Mucosa of descending colon (tissue), 3 donors: ENCODE results near the gene DAB2. TPM values are rescaled to one million over a fixed set of nuclear protein-coding genes. Genes with fewer than 3 reads are reported as not detected.

Source experiments
- ATAC-seq: fragments of 200-7000 bp; cut with Tn5 transposase; one replicate; pipeline ENCODE4 v1.9.1; 2020; ENCODE audit warnings: mild to moderate bottlenecking, moderate library complexity
- DNase-seq, 3 donors: peaks; one replicate each; pipeline ENCODE4 v3.0.0-alpha.2; 2020
- H3K36me3 ChIP-seq: fragments of 200-600 bp; one replicate; pipeline ENCODE4 v1.8.0; 2021; ENCODE audit warnings: low read depth, mild to moderate bottlenecking
- H3K4me1 ChIP-seq: fragments of 200-600 bp; one replicate; pipeline ENCODE4 v1.8.0; 2021; ENCODE audit warnings: low read depth, mild to moderate bottlenecking
- H3K4me3 ChIP-seq: fragments of 200-600 bp; one replicate; pipeline ENCODE4 v1.8.0; 2021; ENCODE audit warnings: mild to moderate bottlenecking
- H3K9me3 ChIP-seq: fragments of 200-600 bp; one replicate; pipeline ENCODE4 v1.8.0; 2021; ENCODE audit warnings: mild to moderate bottlenecking
- CTCF ChIP-seq: fragments of 200-600 bp; IDR thresholded peaks from one replicate; pipeline ENCODE4 v1.8.0; 2022; ENCODE audit warnings: antibody characterized with exemption, mild to moderate bottlenecking
- intact Hi-C, 2 donors: fragments of 100-400 bp; cut with DNase I in 1 of 2; cut with micrococcal nuclease in 1 of 2; formaldehyde crosslinking; loops; one replicate each; pipeline versions ENCODE4 v1.11.0 to v1.11.1; 2022; cut with DNase I, micrococcal nuclease
- total RNA-seq, 3 donors: library from RNA; stranded (reverse); fragmentation: NEBNext Ultra II Directional in 2 of 3; extraction: Animal tissue kit (Norgen Biotek cat#: 25700) in 2 of 3; gene quantifications; one replicate each; pipeline versions ENCODE4 v1.2.1 to v1.2.4, GENCODE V29; 2021 to 2023
- donor health status: DM: no; HTN: no; CAD: no; lungs with moderate emphysema.
- donor health status: DM: no; HTN: no; CAD: no.
- donor health status: DM: no; HTN: yes; CAD: no.

The DAB2 gene
- total RNA-seq, 3 donors from 2014 or later = 55.7 to 75.1 (median 65.8) TPM

GRCh38 chr5:39400713-39401578 is 23.8 kb downstream of the DAB2 start:
- peak; percentile 46 for ATAC-seq

DNA sequence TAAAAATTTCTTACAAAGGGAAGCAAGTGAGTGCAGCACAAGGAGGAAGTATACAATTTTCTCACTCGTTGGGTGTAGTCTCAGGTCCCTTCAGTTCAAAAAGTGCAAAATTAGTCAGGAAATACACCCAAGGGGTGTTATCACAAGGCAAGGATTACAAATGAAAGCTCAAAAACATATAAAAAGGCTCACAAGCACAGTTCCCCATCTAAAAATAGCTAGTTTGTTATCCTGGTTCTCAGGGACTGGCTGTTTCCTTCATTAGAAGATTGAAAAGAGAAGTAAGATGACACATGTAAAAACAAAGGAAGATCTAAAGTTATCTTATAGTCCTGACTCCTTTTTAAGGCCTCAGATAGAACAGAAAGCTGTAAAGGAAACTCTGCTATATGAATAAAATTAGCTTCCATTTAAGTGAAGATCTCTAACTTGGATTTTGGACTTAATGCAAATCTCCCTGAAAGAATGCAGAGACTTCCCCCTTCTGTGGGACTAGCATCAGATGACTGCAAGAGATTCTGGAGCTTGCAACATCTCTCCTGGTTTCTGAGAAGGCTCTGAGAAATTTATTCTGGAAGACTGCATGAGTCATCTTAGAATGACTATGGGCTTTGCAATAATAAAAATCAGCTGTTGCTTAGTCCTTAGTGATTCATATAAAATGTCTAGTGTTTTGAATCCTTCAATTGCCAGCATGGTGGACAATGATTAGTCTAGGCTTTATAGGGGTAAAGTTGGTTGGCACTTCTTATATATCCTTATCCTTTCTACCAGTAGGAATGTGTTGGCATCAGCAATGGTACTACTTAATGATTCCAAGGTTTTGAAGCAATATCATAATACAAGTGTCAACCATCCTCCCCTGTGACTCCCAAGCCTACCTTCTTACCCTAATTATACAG is 25.4 kb downstream of the DAB2 start:
- Histone ChIP-seq H3K9me3 (no peaks in the 10 kb centered on the region), H3K4me1 (no peaks in the 10 kb centered on the region), H3K4me3 (no peak overlapping the region), H3K36me3 (no peaks in the 10 kb centered on the region)
- TF ChIP-seq CTCF = no peak
- DNase-seq (no peak), ATAC-seq (peak; percentile 92)
- intact Hi-C loops = no loop called here

More at GRCh38 chr5:39400713-39401578, 23.8 kb downstream of the DAB2 start:
- H3K4me3 ChIP-seq = no peak overlapping the region
- H3K36me3 ChIP-seq = no peaks in the 10 kb centered on the region
- intact Hi-C loops = no loop called here
- no peaks in the 10 kb centered on the region for H3K4me1 ChIP-seq
- DNase-seq = no peak
- no peak for TF ChIP-seq CTCF
- no peaks in the 10 kb centered on the region for H3K9me3 ChIP-seq

- H3K4me1 ChIP-seq = no peaks in the 10 kb centered on the region
- no peak for ATAC-seq
- intact Hi-C loops = no loop called here
Observed at GRCh38 chr5:39396843-39397242, 27.9 kb downstream of the DAB2 start.

DNA sequence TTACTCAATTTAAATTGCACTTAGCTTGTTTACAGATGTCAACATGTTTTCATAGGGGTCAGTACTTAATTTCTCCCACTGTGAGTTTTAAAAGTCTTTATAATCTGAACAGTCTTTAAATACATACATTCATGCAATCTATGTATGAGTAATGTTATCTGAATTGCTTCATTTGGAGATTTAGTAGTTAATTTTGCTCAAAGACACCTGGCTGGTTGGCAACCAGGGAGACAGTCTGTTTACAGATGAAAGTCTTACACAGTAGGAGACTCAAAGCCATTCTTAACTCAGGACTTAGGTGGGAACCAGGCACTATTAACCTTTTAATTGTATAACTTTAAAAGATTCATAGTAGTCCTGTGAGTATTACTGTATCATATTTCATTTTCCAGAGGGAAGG is 29.3 kb downstream of the DAB2 start:
- Histone ChIP-seq H3K4me1 (no peaks in the 10 kb centered on the region), H3K9me3 (no peaks in the 10 kb centered on the region), H3K4me3 (no peak overlapping the region), H3K36me3 (no peaks in the 10 kb centered on the region)
- intact Hi-C loops = no loop called here
- ATAC-seq = no peak
- no peak for TF ChIP-seq CTCF
- DNase-seq = no peak

More at GRCh38 chr5:39396843-39397242, 27.9 kb downstream of the DAB2 start:
- no peak overlapping the region for H3K4me3 ChIP-seq
- no peak for TF ChIP-seq CTCF
- H3K36me3 ChIP-seq = no peaks in the 10 kb centered on the region
- DNase-seq = no peak
- H3K9me3 ChIP-seq = no peaks in the 10 kb centered on the region

DNA sequence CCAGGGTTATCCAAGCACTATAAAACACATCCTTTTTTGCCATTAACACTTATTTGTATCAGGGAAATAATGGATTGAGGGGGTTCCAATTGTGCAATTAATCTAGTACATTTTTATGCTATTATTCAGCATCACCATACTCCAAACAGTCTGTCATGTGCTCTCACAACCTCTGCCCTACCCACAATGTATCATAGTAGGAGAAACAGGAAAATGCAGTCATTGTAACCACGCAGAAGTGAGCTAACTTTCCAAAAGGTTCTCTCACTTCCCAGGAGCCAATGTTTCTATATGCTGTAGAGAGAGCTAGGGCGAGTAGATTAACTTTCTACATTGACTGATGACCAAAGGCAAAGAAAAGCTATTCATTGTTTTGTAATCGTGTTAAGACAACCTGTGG is 29.8 kb downstream of the DAB2 start:
- Histone ChIP-seq H3K4me3 (no peak overlapping the region), H3K4me1 (no peaks in the 10 kb centered on the region), H3K9me3 (no peaks in the 10 kb centered on the region), H3K36me3 (no peaks in the 10 kb centered on the region)
- DNase-seq (no peak), ATAC-seq (no peak)
- intact Hi-C loops = no loop called here
- TF ChIP-seq CTCF = no peak
